Islet precursor cell (in vitro differentiated cells): ENCODE data around the gene PRDX2.

ENCODE experiments used
- DNase-seq: peaks from one replicate; pipeline ENCODE4 v3.0.0-alpha.2; 2018

The PRDX2 gene

GRCh38 chr19:12779162-12779993 lies 22.2 kb downstream of the PRDX2 start:
- DNase-seq: peak; percentile 82

- no peak for DNase-seq
These were observed 22.8 kb downstream of the PRDX2 start for GRCh38 chr19:12778905-12779161.

- peak; percentile 87 for DNase-seq
These were observed 23.3 kb downstream of the PRDX2 start for GRCh38 chr19:12778017-12778904.

DNA sequence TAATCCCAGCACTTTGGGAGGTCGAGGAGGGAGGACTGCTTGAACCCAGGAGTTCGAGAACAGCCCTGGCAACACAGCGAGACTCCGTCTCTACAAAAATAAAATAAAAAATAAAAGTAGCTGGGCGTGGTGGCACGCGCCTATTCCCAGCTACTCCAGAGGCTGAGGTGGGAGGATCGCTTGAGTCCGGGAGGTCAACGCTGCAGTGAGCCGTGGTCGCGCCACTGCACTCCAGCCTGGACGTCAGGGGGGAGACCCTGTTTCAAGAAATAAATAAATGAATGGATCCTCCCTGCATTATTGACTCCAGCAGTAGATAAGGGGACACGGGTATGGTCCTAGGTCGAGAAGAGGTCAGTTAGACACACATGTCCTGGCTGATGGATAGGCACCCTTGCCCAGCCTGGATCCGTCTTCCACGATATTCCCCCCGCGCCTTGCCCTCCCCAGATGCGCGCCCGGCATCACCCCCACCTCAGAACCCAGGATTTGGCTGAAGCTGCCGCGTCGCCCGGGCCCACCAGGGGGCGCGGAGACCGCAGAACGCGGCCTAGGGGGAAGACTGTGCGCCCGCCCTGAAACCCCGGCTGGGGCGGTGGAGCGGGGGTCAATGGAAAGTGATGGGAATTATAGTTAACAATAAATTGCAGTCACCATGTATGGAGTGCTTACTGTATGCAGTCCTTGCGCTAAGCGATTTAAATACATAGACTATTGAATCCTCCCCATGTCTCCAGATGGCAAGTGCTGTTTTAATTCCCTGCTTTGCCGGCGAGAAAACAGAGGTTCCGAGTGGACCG lies 24.2 kb downstream of the PRDX2 start:
- DNase-seq: peak; percentile 92

GRCh38 chr19:12774588-12775555 lies 26.7 kb downstream of the PRDX2 start, which contains the start of gene HOOK2:
Gene HOOK2 (minus strand): TSS chr19:12775552. CDS start chr19:12775449, 103 bp downstream.
- DNase-seq: peak; percentile 97

DNA sequence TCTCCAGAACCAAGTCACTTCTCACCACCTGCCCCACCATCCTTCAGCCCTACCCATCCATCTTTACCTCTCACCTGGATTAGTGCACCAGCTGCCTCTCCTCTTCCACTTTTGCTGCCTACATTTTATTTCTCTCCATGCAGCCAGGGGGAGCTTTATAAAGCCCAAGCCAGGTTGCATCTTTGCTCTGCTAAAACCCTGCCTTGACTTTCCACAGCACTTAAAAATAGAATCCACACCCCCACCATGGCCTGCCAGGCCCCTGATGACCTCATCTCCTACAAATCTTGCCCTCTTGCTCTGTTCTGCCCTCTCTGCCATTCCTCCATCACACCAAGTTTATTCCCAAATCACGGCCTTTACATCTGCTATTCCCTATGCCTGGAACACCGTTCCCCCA lies 28.0 kb downstream of the PRDX2 start:
- peak; percentile 67 for DNase-seq

DNA sequence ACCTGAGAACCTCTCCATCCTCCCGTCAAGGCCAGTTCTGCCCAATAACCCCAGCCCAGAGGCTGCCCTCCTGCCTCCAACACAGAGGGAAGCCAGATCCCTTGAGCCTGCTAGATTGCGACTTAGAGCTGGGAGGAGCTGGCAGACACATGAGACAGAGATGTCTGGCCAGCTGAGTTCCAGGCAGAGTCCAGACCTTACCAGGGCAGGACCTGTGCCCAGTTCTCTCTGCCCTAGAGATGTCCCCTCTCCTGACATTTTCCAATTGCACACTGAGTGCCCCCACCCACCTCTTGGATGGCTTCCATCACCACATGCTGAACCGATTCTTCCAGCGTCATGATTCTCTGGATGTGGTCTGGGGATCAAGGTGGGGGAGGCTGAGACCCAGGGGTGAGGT lies 29.3 kb downstream of the PRDX2 start:
- no peak for DNase-seq

DNA sequence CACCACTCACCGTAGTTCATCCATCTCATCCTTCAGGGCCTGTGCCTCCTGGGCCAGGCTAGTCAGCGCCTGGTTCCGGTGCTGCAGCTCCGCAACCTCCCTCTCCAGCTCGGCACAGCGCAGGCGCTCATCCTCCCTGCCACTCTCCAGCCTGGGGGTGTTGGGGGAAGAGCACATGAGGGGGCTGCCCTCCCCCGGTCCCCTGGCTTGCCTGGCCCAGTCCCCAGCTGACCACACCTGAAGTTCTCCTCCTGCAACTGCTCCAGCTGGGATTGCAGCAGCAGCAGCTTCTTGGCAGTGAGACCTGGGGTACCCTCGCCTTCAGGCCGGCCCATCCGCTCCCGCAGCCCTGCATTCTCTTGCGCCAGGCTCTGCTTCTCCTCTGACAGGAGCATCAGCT lies 30.7 kb downstream of the PRDX2 start:
- no peak for DNase-seq

DNA sequence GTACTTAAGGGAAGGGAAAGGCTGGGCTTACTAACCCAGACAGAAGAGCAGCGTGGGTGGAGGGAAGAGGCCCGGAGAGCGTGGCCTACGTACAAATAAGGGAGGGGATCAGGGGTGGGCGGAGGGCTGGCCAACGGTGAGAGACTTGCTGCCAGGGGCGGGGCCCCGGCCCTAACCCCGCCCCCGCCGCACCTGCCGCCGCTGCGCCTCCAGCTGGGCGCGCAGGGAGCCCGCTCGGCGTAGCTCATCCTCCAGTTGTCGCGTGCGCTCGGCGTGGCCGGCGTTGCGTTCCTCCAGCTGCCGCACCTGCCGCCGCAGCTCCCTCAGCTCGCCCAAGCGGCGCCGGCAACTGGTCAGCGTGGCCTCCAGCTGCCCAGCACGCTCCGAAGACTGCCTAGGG lies 31.9 kb downstream of the PRDX2 start:
- DNase-seq: peak; percentile 87

DNA sequence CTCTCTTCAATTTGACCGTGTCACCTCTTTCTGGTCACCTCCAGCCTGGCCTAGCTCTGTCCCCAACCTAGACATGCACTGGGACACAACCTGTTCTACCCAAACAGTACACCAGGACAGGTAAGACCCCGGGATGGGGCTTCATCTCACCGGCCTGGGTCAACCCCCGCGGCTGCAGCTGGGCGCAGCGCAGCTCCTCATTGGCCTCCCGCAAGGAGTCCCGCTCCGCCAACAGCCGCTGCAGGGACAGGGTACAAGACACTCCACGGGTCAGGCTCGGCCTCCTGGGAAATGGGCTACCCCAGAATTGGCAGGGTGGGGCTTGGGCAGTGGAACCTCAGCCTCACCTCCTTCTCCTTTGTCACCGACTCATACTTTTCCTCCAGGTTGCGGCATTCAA lies 33.9 kb downstream of the PRDX2 start:
- no peak for DNase-seq

- DNase-seq: no peak
These were observed 34.5 kb downstream of the PRDX2 start for GRCh38 chr19:12767150-12767549.

DNA sequence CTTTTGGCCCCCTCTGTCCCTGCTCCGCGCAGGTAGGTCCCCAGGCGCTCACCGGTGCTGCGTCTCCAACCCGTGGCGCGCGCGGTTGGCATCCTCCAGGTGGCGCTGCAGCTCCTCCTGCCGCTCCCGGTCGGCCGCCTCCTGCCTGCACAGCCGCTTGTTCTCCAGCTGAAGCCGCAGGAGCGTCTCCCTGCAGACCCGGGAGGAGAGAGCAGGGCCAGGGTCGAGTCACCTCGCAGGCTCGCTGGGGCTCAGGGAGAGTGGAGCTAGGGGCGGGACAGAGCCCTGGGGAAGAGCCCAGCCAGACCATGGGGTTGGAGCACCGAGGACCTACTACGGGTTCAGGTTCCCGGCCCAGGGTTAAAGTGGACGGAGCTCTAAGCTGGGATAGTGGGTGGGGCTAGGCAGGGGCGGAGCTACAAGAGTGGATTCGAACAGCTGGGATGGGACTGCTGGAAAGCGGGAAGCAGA lies 35.5 kb downstream of the PRDX2 start:
- DNase-seq: peak; percentile 92

DNA sequence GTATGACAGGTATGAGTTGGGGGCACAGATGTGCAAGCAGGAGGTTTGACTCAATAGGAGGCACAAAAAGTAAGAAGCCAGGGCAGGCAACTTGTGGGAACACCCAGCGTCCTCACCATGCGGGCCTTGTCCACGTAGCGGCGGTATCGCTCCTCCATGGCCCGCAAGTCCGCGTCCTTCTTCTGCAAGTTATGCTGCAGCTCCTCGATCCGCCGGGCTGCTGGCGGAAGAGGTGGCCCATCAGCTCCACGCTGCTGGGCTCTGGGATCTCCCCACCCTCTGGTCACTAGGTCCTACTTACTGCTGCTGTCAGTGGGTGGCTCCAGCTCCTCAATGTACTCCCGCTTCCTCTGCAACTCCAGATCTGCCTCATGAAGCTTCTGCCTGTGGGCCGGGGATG lies 36.9 kb downstream of the PRDX2 start:
- DNase-seq: no peak

DNA sequence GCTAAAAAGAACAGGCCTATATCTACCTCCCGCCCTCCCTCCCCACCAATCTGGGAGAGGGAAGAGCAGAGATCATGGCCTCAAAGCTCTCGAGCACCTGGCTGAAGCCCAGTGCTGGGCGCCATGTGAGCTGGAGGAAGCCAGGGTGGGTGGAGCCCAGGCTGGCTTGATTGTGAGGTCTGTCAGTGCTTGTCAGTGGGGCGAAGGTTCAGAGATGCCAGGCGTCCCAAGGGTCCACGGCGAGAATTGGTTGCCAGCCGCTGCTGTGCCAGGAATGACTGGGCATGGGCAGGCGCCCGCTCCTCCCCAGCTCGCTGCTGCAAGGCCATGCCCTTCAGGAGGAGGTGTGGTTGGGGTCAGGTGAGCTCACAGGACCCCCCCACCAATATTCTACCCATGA lies 38.5 kb downstream of the PRDX2 start:
- no peak for DNase-seq

DNA sequence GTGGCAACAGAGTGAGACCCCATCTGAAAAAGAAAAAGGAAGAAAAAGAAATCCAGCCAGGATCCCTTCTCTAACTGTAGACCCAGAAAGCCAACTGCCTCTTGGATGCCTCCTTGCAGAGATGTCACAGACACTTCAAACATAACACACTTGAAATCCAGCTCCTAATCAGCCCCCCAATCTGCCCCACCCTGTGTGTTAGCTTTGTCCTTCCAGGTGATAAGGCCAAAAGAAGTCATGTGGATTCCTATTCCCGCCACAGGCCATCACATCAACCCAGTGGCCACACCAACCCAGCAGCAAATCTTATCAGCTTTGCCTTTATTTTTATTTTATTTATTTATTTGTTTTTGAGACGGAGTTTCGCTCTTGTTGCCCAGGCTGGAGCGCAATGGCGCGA lies 41.9 kb downstream of the PRDX2 start:
- DNase-seq: no peak

DNA sequence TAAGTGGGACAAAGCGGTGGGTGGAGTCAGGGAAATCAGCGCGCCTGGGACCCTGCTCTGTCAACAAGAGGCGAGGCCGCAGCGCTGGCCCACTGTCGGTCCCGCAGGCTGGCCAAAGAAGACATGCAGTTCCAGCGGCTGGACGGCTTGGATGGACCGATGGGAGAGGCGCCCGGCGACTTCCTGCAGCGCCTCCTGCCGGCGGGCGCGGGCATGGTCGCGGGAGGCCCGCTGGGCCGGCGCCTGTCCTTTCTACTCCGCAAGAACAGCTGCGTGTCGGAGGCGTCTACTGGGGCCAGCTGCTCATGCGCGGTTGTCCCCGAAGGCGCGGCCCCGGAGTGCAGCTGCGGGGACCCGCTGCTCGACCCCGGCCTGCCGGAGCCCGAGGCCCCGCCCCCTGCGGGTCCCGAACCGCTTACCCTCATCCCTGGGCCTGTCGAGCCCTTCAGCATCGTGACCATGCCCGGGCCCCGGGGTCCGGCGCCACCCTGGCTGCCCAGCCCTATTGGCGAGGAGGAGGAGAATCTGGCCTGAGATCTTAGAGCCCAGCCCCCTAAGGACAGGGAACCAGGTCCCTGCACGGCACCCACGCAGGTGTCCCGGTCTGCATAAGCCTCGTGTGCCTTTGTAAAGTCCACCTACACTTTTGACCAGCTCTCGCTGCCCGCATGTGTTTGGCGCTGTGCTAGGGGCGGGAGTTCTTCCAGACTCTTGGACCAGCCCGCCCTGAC lies 43.9 kb downstream of the PRDX2 start:
- peak; percentile 94 for DNase-seq

DNA sequence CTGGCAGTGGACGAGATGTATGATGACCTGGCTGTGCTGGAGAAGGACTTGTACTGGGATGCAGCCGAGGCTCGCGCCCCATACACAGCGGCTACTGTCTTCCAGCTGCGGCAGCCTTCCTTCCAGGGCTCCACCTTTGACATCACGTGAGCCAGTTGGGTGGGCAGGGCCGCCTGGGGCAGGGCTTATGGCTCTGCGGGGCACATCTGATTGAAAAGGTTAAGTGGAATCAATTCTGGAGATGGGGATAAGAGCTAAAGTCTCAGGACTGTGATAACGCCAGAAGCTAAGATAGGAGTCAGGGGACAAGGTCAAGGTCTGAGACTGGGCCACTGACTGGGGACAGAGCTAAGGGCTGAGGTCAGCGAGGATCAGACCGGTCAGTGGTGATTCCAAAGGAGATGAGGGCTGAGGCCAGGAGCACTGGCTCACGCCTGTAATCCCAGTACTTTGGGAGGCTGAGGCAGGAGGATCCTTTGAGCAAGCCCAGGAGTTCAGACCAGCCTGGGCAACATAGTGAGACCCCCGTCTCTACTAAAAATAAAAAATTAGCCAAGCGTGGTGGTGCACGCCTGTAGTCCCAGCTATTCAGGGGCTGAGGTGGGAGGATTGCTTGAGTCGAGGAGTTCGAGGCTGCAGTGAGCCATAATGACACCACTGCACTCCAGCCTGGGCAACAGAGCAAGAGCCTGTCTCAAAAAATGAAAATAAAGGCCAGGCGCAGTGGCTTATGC lies 45.3 kb downstream of the PRDX2 start:
- DNase-seq: no peak

DNA sequence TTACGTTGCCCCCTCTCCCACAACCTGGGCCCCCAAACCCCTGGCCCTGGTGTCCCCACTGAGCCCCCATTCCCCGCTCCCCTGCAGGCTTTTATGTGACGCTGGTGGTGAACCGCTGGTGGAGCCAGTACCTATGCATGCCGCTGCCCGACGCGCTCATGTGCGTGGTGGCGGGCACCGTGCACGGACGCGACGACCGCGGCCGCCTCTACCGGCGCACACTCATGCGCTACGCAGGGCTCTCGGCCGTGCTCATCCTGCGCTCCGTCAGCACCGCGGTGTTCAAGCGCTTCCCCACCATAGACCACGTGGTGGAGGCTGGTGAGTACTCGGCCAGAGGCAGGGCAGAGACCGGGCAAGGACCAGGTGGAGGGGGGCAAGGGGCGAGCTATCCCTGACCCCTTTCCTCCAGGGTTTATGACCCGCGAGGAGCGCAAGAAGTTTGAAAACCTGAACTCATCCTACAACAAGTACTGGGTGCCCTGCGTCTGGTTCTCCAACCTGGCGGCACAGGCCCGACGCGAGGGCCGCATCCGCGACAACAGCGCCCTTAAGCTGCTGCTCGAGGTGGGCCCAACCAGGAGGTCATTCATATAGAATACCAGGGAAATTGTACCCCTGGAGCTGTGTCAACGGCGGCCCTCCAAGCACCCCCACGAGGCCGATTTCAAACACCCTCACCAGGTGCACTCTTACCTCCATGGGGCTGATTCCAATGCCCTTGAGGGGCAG lies 47.0 kb downstream of the PRDX2 start:
- DNase-seq: no peak

DNA sequence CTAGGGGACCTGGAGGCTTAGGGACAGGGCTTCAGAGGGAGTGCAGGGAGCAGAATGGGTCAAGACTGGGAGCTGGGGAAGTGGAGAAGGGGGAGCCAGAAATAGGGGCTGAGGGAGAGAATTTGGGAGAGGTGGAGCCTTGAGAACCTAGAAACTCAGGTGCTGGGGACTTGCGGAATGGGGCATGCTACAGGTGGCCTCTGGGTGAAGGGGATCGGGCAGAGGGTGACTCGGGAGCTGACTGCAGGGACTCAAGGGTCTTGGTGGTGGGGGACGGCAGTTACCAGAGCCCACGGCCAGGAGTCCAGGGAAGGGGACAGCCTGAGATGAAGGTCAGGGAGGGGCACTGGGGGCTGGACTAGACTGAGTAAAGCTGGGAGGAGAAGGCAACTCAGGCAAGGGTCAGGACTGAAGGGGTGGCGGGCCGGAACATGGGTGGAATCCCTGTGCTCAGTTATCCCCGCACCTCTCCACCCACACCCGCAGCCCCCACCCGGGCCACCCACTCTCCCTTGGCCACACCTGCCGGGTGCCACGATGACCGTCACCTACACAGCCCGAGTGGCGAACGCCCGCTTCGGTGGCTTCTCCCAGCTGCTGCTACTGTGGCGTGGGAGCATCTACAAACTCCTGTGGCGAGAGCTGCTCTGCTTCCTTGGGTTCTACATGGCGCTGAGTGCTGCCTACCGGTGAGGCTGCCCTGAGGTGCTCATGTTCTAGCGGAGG lies 49.4 kb downstream of the PRDX2 start:
- no peak for DNase-seq
